Sigmoid colon (tissue), 3 donors: Measurements from ENCODE around the gene COLQ.

Experiments used
- CTCF ChIP-seq, 4 experiments: fragments of 450-650 bp in 3 of 4; fragments of 200-600 bp in 1 of 4; IDR thresholded peaks; one replicate each; pipeline ENCODE4 v1.5.1; 2016 to 2019; ENCODE audit warnings: antibody characterized with exemption in 4 of 4, mild to moderate bottlenecking in 3 of 4, moderate library complexity in 2 of 4
- POLR2A ChIP-seq, 2 donors: fragments of 450-650 bp; IDR thresholded peaks; one replicate each; pipeline ENCODE4 v1.6.1; 2016; ENCODE audit warnings: antibody characterized with exemption in 2 of 2, mild to moderate bottlenecking in 2 of 2, moderate library complexity in 2 of 2

- TF ChIP-seq CTCF (IDR thresholded peaks at IDR 0.05), result no peak
- no peak for TF ChIP-seq POLR2A (IDR thresholded peaks at IDR 0.05)
Observed at GRCh38 chr3:15549846-15550245, 28.3 kb upstream of the COLQ start.
